Activated naive CD8-positive, alpha-beta T cell treated with anti-CD3 and anti-CD28 coated beads for 36 hours (primary cell): ENCODE measurements around the gene PTPN11. TPM values are rescaled to one million over a fixed set of nuclear protein-coding genes. Genes with fewer than 3 reads are reported as not detected.
"Not testable (repeated sequence)": the region's sequence is repeated elsewhere in the genome, so short reads cannot be mapped to it uniquely, and the experiment has no call there.

Experiments used
- DNase-seq: peaks from one replicate; pipeline ENCODE4 v3.0.0; 2021
- H3K27ac Mint-ChIP-seq: one replicate; pipeline ENCODE4 v1.8.0; 2022; ENCODE audit warnings: mild to moderate bottlenecking, moderate library complexity, mixed read lengths
- H3K27me3 Mint-ChIP-seq: one replicate; pipeline ENCODE4 v1.8.0; 2022; ENCODE audit warnings: mild to moderate bottlenecking, mixed read lengths
- H3K36me3 Mint-ChIP-seq: one replicate; pipeline ENCODE4 v1.8.0; 2021; ENCODE audit warnings: mild to moderate bottlenecking, mixed read lengths
- H3K4me1 Mint-ChIP-seq: one replicate; pipeline ENCODE4 v1.8.0; 2021; ENCODE audit warnings: mixed read lengths
- H3K4me3 Mint-ChIP-seq: one replicate; pipeline ENCODE4 v1.8.0; 2022; ENCODE audit warnings: mild to moderate bottlenecking, moderate library complexity, mixed read lengths
- H3K9me3 Mint-ChIP-seq: one replicate; pipeline ENCODE4 v1.8.0; 2022; ENCODE audit warnings: mixed read lengths
- total RNA-seq, 2 experiments: library from RNA; stranded (reverse); gene quantifications; one replicate each; pipeline ENCODE4 v1.2.3, GENCODE V29; 2021

Gene PTPN11
- total RNA-seq, 2 experiments from 2014 or later = 172 to 175 TPM

- DNase-seq = no peak
- no peaks in the 10 kb centered on the region for H3K9me3 Mint-ChIP-seq
- no peak overlapping the region for H3K27ac Mint-ChIP-seq
- peaks cover 9% of the 10 kb centered on the region for H3K4me1 Mint-ChIP-seq
- H3K36me3 Mint-ChIP-seq = peaks cover 17% of the 10 kb centered on the region
- H3K27me3 Mint-ChIP-seq = no peaks in the 10 kb centered on the region
- H3K4me3 Mint-ChIP-seq = no peak overlapping the region
These were observed 17.7 kb upstream of the PTPN11 start for GRCh38 chr12:112401054-112401453.

GRCh38 chr12:112401903-112402498 is 16.7 kb upstream of the PTPN11 start:
- no peaks in the 10 kb centered on the region for H3K27me3 Mint-ChIP-seq
- H3K9me3 Mint-ChIP-seq = no peaks in the 10 kb centered on the region
- H3K36me3 Mint-ChIP-seq = peaks cover 26% of the 10 kb centered on the region
- H3K27ac Mint-ChIP-seq = no peak overlapping the region
- DNase-seq = no peak
- peaks cover 16% of the 10 kb centered on the region for H3K4me1 Mint-ChIP-seq
- H3K4me3 Mint-ChIP-seq = no peak overlapping the region

- DNase-seq = no peak
- Mint-ChIP-seq H3K27ac (peak overlapping the region; percentile 100), H3K36me3 (peaks cover 50% of the 10 kb centered on the region)
These were observed 11.9 kb upstream of the PTPN11 start for GRCh38 chr12:112406519-112407488.

GRCh38 chr12:112407683-112408082 is 11.1 kb upstream of the PTPN11 start:
- H3K27ac Mint-ChIP-seq = peak overlapping the region; percentile 100
- not testable (repeated sequence) for DNase-seq, H3K9me3 Mint-ChIP-seq, H3K27me3 Mint-ChIP-seq
- H3K4me3 Mint-ChIP-seq = peak overlapping the region; percentile 100
- peaks cover 36% of the 10 kb centered on the region for H3K4me1 Mint-ChIP-seq
- peaks cover 50% of the 10 kb centered on the region for H3K36me3 Mint-ChIP-seq

More at GRCh38 chr12:112406519-112407488, 11.9 kb upstream of the PTPN11 start:
- H3K4me3 Mint-ChIP-seq = peak overlapping the region; percentile 100
- no peaks in the 10 kb centered on the region for H3K27me3 Mint-ChIP-seq
- H3K4me1 Mint-ChIP-seq = peaks cover 36% of the 10 kb centered on the region
- no peaks in the 10 kb centered on the region for H3K9me3 Mint-ChIP-seq

GRCh38 chr12:112408621-112409020 is 10.1 kb upstream of the PTPN11 start:
- peak overlapping the region; percentile 100 for H3K27ac Mint-ChIP-seq
- H3K27me3 Mint-ChIP-seq = no peaks in the 10 kb centered on the region
- H3K4me1 Mint-ChIP-seq = peaks cover 36% of the 10 kb centered on the region
- peaks cover 50% of the 10 kb centered on the region for H3K36me3 Mint-ChIP-seq
- peak overlapping the region; percentile 100 for H3K4me3 Mint-ChIP-seq
- DNase-seq = no peak
- H3K9me3 Mint-ChIP-seq = no peaks in the 10 kb centered on the region

- H3K36me3 Mint-ChIP-seq = peaks cover 47% of the 10 kb centered on the region
- peak within 1 kb of the TSS; percentile 100 for H3K4me3 Mint-ChIP-seq
- H3K4me1 Mint-ChIP-seq = peaks cover 36% of the 10 kb centered on the region
- no peaks in the 10 kb centered on the region for H3K27me3 Mint-ChIP-seq
- DNase-seq = peak; percentile 77
- no peaks in the 10 kb centered on the region for H3K9me3 Mint-ChIP-seq
- peak within 1 kb of the TSS; percentile 100 for H3K27ac Mint-ChIP-seq
These were observed 9.5 kb upstream of the PTPN11 start, which contains the start of gene RPL6 for GRCh38 chr12:112409064-112409905. Gene RPL6, minus strand, starts transcription at chr12:112409605. Its CDS starts 949 bp downstream, at chr12:112408656.

GRCh38 chr12:112409906-112410244 is 8.9 kb upstream of the PTPN11 start:
- Mint-ChIP-seq H3K27ac (peak overlapping the region; percentile 100), H3K4me1 (peaks cover 33% of the 10 kb centered on the region), H3K27me3 (no peaks in the 10 kb centered on the region), H3K9me3 (no peaks in the 10 kb centered on the region), H3K36me3 (peaks cover 41% of the 10 kb centered on the region), H3K4me3 (peak overlapping the region; percentile 100)
- DNase-seq = no peak

- peaks cover 4% of the 10 kb centered on the region for H3K36me3 Mint-ChIP-seq
- H3K27me3 Mint-ChIP-seq = no peaks in the 10 kb centered on the region
- no peak for DNase-seq
These were observed 4.7 kb upstream of the PTPN11 start for GRCh38 chr12:112413855-112414625.

GRCh38 chr12:112415457-112415856 is 3.3 kb upstream of the PTPN11 start:
- not testable (repeated sequence) for H3K27me3 Mint-ChIP-seq, DNase-seq, H3K4me3 Mint-ChIP-seq, H3K36me3 Mint-ChIP-seq, H3K9me3 Mint-ChIP-seq, H3K27ac Mint-ChIP-seq
- peaks cover 15% of the 10 kb centered on the region for H3K4me1 Mint-ChIP-seq

More at GRCh38 chr12:112413855-112414625, 4.7 kb upstream of the PTPN11 start:
- H3K4me3 Mint-ChIP-seq = no peak overlapping the region
- H3K27ac Mint-ChIP-seq = no peak overlapping the region
- H3K4me1 Mint-ChIP-seq = peaks cover 9% of the 10 kb centered on the region
- no peaks in the 10 kb centered on the region for H3K9me3 Mint-ChIP-seq

GRCh38 chr12:112418273-112418607 is 507 bp upstream of the PTPN11 start:
- H3K4me1 Mint-ChIP-seq = peaks cover 36% of the 10 kb centered on the region
- no peak for DNase-seq

GRCh38 chr12:112419297-112420133 is 768 bp downstream of the PTPN11 start:
- peak overlapping the region; percentile 97 for H3K27ac Mint-ChIP-seq
- no peak for DNase-seq
- peaks cover 18% of the 10 kb centered on the region for H3K36me3 Mint-ChIP-seq
- H3K9me3 Mint-ChIP-seq = no peaks in the 10 kb centered on the region
- H3K4me1 Mint-ChIP-seq = peaks cover 44% of the 10 kb centered on the region
- peak overlapping the region; percentile 95 for H3K4me3 Mint-ChIP-seq
- no peaks in the 10 kb centered on the region for H3K27me3 Mint-ChIP-seq

More at GRCh38 chr12:112418273-112418607, 507 bp upstream of the PTPN11 start:
- peaks cover 12% of the 10 kb centered on the region for H3K36me3 Mint-ChIP-seq
- H3K27me3 Mint-ChIP-seq = no peaks in the 10 kb centered on the region
- peak overlapping the region; percentile 97 for H3K27ac Mint-ChIP-seq
- H3K9me3 Mint-ChIP-seq = no peaks in the 10 kb centered on the region
- peak overlapping the region; percentile 95 for H3K4me3 Mint-ChIP-seq

GRCh38 chr12:112420740-112421139 is 2.0 kb downstream of the PTPN11 start:
- Mint-ChIP-seq H3K4me1 (peaks cover 44% of the 10 kb centered on the region), H3K4me3 (peak overlapping the region; percentile 95), H3K9me3 (no peaks in the 10 kb centered on the region), H3K27me3 (no peaks in the 10 kb centered on the region), H3K27ac (peak overlapping the region; percentile 49), H3K36me3 (peaks cover 18% of the 10 kb centered on the region)
- no peak for DNase-seq

- Mint-ChIP-seq H3K27me3 (no peaks in the 10 kb centered on the region), H3K27ac (no peak overlapping the region), H3K4me1 (peaks cover 46% of the 10 kb centered on the region), H3K36me3 (peaks cover 18% of the 10 kb centered on the region), H3K9me3 (no peaks in the 10 kb centered on the region), H3K4me3 (no peak overlapping the region)
- DNase-seq = no peak
These were observed 2.6 kb downstream of the PTPN11 start for GRCh38 chr12:112421363-112421762.
